ENCODE data around the gene ITGB6.

Gene ITGB6

DNA sequence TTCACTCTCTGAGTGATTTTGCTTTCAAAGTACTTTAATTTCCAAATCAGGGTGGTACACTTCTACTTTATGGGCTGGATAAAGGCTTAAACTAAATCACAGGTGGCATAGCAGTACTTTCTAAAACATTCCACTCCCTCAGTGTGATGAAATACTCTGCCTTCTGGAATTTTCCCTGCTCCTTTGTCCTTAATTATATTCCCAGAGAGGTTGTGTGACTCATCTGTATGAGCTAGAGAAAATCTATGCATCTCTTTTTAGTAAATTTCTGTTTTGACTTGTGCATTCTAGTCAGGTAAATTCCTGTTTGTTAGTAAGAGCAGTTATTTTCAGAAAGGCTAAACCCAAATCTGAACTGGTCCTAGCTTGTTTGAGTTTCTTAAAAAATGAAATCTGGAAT lies 108.7 kb downstream of the ITGB6 start:
- Histone ChIP-seq H3K36me3 (ENCODE audit: control insufficient read depth, insufficient read depth, low read length) (no peaks in the 10 kb centered on the region), H3K27me3 (ENCODE audit: control insufficient read depth, insufficient read depth, low read length) (no peaks in the 10 kb centered on the region), H3K4me3 (ENCODE audit: low read length) (no peak overlapping the region), H3K9ac (ENCODE audit: low read length) (no peak overlapping the region), H3K9me3 (ENCODE audit: control insufficient read depth, low read length) (peaks cover 16% of the 10 kb centered on the region), H3K4me1 (ENCODE audit: control insufficient read depth, insufficient read depth, low read length) (no peaks in the 10 kb centered on the region)

DNA sequence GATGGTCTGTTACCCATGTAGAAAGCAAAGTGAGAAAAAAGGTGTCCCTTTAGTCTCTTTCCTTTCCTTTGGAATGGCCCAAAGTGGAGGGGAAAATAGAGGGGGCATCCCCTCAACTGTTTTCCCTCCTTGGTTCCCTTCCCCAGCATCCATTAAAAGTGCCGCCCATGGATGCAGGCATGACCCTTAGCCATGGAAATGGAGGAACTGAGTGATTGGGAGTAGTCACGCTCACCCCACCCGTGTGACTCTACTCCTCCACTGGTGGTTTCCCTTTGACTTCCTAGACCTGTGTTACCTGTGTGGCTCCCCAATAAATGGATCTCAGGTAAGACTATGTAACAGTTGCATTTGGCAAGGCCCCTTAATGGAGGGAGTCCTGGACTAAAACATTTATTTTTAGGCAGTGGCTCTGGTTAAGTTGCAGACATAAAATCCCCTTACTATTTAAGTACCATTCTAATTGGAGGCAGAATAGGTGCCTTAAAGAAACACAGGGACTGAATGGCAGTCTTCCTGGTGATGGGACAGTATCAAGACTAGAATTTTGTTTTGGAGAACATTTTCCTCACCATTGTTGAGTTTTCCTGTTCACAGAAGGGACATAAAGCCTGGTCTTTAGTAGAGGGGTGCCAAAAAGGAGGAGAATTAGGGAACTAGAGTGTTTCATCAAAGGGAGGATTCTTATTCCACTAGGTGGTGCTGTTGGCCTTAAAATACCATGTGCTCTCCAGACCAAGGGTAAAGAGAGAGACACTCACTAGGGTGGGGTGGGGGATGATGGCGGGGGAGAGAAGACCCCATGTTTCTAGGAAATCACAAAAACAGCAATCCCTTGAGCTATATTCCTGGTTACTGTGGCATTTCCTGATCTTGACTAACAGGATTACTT lies 112.0 kb downstream of the ITGB6 start:
- no peaks in the 10 kb centered on the region for H3K36me3 ChIP-seq (ENCODE audit: control insufficient read depth, insufficient read depth, low read length)
- H3K9me3 ChIP-seq (ENCODE audit: control insufficient read depth, low read length) = peaks cover 16% of the 10 kb centered on the region
- no peak overlapping the region for H3K9ac ChIP-seq (ENCODE audit: low read length)

DNA sequence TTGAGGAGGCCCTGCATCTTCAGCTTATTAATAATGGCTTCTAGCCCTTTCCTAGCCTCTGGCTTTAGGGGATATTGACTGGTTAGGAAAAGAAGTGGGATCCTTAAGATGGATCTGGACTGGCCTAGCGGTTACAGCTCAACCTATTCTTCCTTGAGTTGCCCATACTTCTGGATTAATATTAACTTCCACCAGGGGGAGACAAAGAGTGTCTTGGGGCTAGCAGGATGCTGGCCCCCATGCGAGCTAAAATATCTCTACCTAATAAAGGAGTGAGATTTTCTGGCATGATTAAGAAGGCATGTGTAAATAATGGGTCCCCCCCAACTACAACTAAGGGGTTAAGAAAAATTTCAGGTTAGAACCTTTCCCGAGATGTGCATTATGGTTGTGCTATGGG lies 114.4 kb downstream of the ITGB6 start:
- no peaks in the 10 kb centered on the region for H3K4me1 ChIP-seq (ENCODE audit: control insufficient read depth, insufficient read depth, low read length)
- H3K4me3 ChIP-seq (ENCODE audit: low read length) = no peak overlapping the region
- no peak overlapping the region for H3K9ac ChIP-seq (ENCODE audit: low read length)
- H3K27me3 ChIP-seq (ENCODE audit: control insufficient read depth, insufficient read depth, low read length) = peaks cover 5% of the 10 kb centered on the region
- peaks cover 16% of the 10 kb centered on the region for H3K9me3 ChIP-seq (ENCODE audit: control insufficient read depth, low read length)
- no peaks in the 10 kb centered on the region for H3K36me3 ChIP-seq (ENCODE audit: control insufficient read depth, insufficient read depth, low read length)

More for the DNA sequence above, 112.0 kb downstream of the ITGB6 start:
- no peaks in the 10 kb centered on the region for H3K4me1 ChIP-seq (ENCODE audit: control insufficient read depth, insufficient read depth, low read length)
- peaks cover 5% of the 10 kb centered on the region for H3K27me3 ChIP-seq (ENCODE audit: control insufficient read depth, insufficient read depth, low read length)
- H3K4me3 ChIP-seq (ENCODE audit: low read length) = no peak overlapping the region

DNA sequence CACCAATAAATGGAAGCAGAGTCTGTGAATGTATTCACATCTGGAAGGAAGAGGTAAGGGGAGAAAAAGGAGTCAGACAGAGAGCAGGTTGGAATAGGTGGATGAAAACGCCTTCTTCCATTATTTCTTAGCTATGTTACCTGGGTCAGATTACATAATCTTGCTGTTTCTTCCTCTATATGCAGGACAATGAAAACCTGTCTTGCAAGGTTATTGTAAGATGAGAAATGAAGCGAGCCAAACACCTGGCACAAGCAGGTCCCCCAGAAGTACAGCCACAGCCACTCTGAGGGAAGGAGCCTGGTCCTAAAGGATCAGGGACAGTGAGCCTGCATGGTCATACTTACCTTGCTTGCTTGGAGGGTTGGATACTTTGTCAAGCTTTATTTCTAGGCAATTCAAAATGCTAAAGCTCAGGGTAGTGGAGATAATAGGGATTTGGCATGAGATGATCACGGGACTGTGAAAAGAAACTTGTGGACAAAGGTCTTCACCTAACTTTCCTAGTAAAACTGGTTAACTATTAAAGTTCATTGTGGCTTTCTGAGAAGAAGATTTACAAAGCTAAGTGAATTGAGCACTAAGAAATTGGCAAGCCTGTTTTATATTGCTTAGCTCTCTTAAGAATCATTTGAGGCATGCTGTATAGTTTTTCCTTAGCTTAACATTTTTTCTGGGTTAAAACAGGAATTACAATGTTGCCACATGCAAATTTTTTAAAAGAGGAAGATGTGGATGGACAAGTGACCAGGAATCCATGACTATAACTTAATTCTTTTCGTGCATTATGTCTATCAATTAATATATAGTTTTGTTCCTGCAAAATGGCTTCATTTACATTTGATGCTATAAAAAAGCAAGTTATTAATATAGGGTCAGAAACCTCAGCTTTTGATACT lies 121.9 kb downstream of the ITGB6 start:
- H3K36me3 ChIP-seq (ENCODE audit: control insufficient read depth, insufficient read depth, low read length) = no peaks in the 10 kb centered on the region
- H3K4me1 ChIP-seq (ENCODE audit: control insufficient read depth, insufficient read depth, low read length) = peaks cover 18% of the 10 kb centered on the region
- no peak overlapping the region for H3K4me3 ChIP-seq (ENCODE audit: low read length)
- no peaks in the 10 kb centered on the region for H3K9me3 ChIP-seq (ENCODE audit: control insufficient read depth, low read length)
- H3K9ac ChIP-seq (ENCODE audit: low read length) = no peak overlapping the region
- H3K27me3 ChIP-seq (ENCODE audit: control insufficient read depth, insufficient read depth, low read length) = peaks cover 29% of the 10 kb centered on the region

DNA sequence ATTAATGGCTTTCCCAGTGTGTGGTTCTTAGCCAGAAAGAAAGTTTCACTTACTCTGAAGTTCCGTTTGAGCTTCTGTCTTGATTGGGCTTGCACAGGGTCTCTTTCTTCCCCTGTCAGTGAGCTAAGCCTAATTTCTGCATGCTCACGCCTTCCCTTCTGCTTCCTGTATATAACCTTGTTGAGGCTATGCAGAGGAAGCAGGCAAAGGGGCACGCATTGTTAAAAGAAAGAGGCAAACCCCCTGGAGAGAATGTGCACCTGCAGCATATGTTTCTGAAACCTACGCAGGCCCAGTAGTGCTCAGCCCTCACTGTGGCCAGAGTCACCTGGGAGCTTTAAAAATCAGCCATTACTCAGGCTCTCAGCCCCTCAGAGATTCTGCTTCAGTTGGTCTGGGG lies 123.2 kb downstream of the ITGB6 start:
- Histone ChIP-seq H3K27me3 (ENCODE audit: control insufficient read depth, insufficient read depth, low read length) (peaks cover 35% of the 10 kb centered on the region), H3K9ac (ENCODE audit: low read length) (no peak overlapping the region), H3K4me1 (ENCODE audit: control insufficient read depth, insufficient read depth, low read length) (peaks cover 18% of the 10 kb centered on the region), H3K4me3 (ENCODE audit: low read length) (no peak overlapping the region), H3K36me3 (ENCODE audit: control insufficient read depth, insufficient read depth, low read length) (no peaks in the 10 kb centered on the region), H3K9me3 (ENCODE audit: control insufficient read depth, low read length) (no peaks in the 10 kb centered on the region)

DNA sequence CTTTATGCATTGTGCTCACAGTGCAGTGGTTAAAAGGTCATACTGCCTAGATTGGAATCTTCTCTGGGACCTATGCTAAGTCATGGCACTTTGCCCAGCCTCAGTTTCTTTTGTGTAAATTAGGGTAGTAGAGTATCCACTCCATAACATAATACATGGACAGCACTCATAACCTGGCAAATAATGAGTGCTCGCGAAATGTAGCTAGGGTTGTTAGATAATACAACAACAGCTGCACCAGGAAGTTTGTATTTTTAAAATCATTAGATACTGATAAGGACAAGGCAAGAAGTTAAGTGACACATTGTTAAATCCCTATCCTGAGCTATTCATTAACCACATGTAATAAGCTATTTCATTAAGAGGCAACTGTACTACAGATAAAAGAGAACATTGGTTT lies 123.8 kb downstream of the ITGB6 start:
- H3K4me3 ChIP-seq (ENCODE audit: low read length) = no peak overlapping the region
- H3K36me3 ChIP-seq (ENCODE audit: control insufficient read depth, insufficient read depth, low read length) = no peaks in the 10 kb centered on the region
- no peaks in the 10 kb centered on the region for H3K9me3 ChIP-seq (ENCODE audit: control insufficient read depth, low read length)
- H3K4me1 ChIP-seq (ENCODE audit: control insufficient read depth, insufficient read depth, low read length) = peaks cover 18% of the 10 kb centered on the region
- no peak overlapping the region for H3K9ac ChIP-seq (ENCODE audit: low read length)
- H3K27me3 ChIP-seq (ENCODE audit: control insufficient read depth, insufficient read depth, low read length) = peaks cover 35% of the 10 kb centered on the region

DNA sequence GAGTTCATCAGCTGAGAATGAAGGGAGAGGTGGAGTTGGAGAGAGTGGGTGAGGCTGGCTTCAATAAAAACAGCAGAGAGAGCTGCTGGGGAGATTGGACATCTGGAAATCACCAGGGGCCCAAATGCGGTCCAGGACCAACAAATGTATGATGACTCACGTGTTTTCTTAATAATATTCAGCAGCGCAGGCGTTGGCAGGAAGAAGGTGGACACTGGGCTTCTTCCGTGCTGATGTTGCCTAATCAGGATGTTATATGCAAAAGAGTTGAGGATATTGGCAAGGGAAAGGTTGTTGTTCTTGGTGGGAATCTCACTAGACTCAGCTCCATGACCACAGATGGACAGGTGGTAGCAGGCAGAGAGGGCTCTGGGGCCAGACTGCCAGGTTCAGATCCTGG lies 124.9 kb downstream of the ITGB6 start:
- Histone ChIP-seq H3K9me3 (ENCODE audit: control insufficient read depth, low read length) (no peaks in the 10 kb centered on the region), H3K36me3 (ENCODE audit: control insufficient read depth, insufficient read depth, low read length) (no peaks in the 10 kb centered on the region), H3K4me3 (ENCODE audit: low read length) (no peak overlapping the region), H3K9ac (ENCODE audit: low read length) (no peak overlapping the region), H3K27me3 (ENCODE audit: control insufficient read depth, insufficient read depth, low read length) (peaks cover 35% of the 10 kb centered on the region), H3K4me1 (ENCODE audit: control insufficient read depth, insufficient read depth, low read length) (peaks cover 18% of the 10 kb centered on the region)

DNA sequence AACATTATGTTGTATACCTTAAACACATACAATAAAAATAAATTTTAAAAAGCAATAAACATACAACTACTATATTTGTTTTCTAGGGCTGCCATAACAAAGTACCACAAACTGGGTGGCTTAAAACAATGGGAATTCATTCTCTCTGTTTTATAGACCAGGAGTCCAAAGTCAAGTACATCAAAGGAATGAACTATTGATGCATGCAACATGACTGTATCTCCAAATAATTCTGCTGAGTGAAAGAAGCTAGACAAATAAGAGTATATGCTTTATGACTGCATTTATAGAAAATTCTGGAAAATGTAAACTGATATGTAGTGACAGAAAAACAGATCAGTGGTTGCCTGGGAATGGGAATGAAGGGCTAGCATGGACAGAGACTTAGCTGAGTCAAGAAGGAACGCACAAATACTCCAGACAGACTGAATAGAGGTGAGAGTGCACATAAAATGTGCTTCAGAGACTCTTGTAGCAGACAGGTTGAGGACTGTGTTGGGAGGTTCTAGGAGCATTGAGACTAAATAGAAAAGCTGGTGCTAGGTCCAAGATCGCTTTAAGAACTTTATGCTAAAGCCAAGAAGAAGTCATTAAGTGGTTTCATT lies 126.7 kb downstream of the ITGB6 start:
- no peak overlapping the region for H3K9ac ChIP-seq (ENCODE audit: low read length)
- no peak overlapping the region for H3K4me3 ChIP-seq (ENCODE audit: low read length)
- H3K36me3 ChIP-seq (ENCODE audit: control insufficient read depth, insufficient read depth, low read length) = no peaks in the 10 kb centered on the region
- H3K4me1 ChIP-seq (ENCODE audit: control insufficient read depth, insufficient read depth, low read length) = peaks cover 18% of the 10 kb centered on the region
- H3K9me3 ChIP-seq (ENCODE audit: control insufficient read depth, low read length) = no peaks in the 10 kb centered on the region
- peaks cover 35% of the 10 kb centered on the region for H3K27me3 ChIP-seq (ENCODE audit: control insufficient read depth, insufficient read depth, low read length)

DNA sequence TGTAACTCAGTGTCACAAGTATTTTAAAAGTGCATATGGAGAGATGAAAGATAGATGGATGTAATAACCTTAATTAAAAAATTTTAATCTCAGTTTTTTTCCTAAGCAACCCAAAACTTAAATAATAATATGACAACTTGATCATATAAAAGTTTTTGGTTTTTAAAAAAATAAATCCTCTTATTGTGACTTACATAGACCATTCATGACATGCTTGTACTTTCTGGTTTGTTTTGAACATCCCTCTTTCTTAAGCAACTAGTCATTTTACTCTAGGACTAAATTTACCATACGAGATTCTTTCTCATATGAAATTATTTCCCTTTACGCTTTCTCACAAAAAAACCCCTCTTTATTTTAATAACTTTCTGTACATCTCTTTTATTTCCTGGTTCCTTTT lies 131.2 kb downstream of the ITGB6 start:
- no peaks in the 10 kb centered on the region for H3K4me1 ChIP-seq (ENCODE audit: control insufficient read depth, insufficient read depth, low read length)
- peaks cover 17% of the 10 kb centered on the region for H3K27me3 ChIP-seq (ENCODE audit: control insufficient read depth, insufficient read depth, low read length)

DNA sequence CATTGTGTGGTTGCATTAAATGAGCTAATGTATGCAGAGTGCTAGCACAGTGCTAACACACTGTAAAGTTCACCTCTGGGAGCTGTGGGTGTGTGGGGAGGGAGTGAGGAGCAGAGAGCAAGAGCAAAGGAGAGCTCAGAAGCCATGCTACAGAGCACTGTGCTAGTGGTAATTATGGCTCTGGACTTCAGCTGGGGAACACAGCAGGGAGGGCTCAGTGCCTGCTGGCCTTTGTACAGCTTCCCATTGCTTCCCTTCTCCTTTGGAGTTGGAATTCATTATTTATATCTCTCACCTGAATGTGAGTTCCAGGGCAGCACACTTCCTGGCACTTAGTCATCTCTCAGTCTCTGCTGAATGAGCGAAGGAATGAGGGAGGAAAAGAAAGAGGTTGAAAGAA lies 135.2 kb downstream of the ITGB6 start:
- Histone ChIP-seq H3K9ac (ENCODE audit: low read length) (no peak overlapping the region), H3K4me3 (ENCODE audit: low read length) (no peak overlapping the region), H3K9me3 (ENCODE audit: control insufficient read depth, low read length) (no peaks in the 10 kb centered on the region), H3K4me1 (ENCODE audit: control insufficient read depth, insufficient read depth, low read length) (peaks cover 9% of the 10 kb centered on the region), H3K27me3 (ENCODE audit: control insufficient read depth, insufficient read depth, low read length) (peaks cover 43% of the 10 kb centered on the region), H3K36me3 (ENCODE audit: control insufficient read depth, insufficient read depth, low read length) (no peaks in the 10 kb centered on the region)

More for the DNA sequence above, 131.2 kb downstream of the ITGB6 start:
- Histone ChIP-seq H3K36me3 (ENCODE audit: control insufficient read depth, insufficient read depth, low read length) (no peaks in the 10 kb centered on the region), H3K4me3 (ENCODE audit: low read length) (no peak overlapping the region), H3K9me3 (ENCODE audit: control insufficient read depth, low read length) (no peaks in the 10 kb centered on the region), H3K9ac (ENCODE audit: low read length) (no peak overlapping the region)

DNA sequence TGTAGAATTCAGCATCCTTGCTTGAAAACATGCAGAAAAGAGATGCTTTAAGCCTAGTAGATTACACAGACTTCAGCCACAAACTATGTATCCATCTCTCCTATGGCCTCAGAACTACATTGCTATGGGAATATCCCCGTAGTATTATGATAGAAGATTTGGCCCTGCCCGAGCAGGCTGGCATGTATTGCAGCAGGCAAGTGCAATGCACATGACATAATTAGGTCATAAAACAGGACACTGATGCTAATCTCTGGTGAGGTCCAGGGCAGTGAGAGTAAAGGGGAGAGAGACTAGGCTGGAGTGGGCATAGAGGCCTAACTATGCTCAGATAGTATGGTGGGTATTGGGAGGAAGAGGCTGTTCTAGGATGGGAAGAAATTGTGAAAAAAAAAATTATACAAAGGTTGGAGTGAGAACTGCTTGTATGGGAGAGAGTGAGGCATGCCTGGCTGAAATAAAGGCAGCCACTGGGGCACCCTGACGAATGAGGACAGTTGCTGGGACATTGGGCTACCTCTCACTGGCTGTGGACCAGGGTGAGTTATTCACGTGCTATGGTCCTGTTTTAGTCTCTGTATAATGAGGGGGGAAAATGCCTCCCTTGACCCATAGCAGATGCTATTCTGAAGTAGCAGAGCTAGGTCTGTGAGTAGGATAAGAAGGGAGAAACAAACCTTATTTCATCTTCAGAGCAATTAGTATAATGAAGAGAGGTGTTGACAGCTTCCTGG lies 136.0 kb downstream of the ITGB6 start:
- no peaks in the 10 kb centered on the region for H3K36me3 ChIP-seq (ENCODE audit: control insufficient read depth, insufficient read depth, low read length)
- H3K4me3 ChIP-seq (ENCODE audit: low read length) = no peak overlapping the region
- H3K4me1 ChIP-seq (ENCODE audit: control insufficient read depth, insufficient read depth, low read length) = peaks cover 9% of the 10 kb centered on the region
- no peaks in the 10 kb centered on the region for H3K9me3 ChIP-seq (ENCODE audit: control insufficient read depth, low read length)
- H3K27me3 ChIP-seq (ENCODE audit: control insufficient read depth, insufficient read depth, low read length) = peaks cover 47% of the 10 kb centered on the region
- H3K9ac ChIP-seq (ENCODE audit: low read length) = no peak overlapping the region

Data from mucosa of stomach (tissue), 1 donor.